Suprapubic skin (tissue), 4 donors: Measurements from ENCODE around the gene NCLN. TPM values are rescaled to one million over a fixed set of nuclear protein-coding genes. Genes with fewer than 3 reads are reported as not detected.
A peak's percentile ranks its signal among the peaks of the same experiment; 100 is the strongest.

Experiments used
- DNase-seq, 2 donors: peaks; one replicate each; pipeline ENCODE4 v3.0.0-alpha.2; 2019; ENCODE audit warnings: low spot score in 2 of 2
- H3K27ac ChIP-seq: fragments of 200-600 bp; sonication (generic); one replicate; pipeline ENCODE4 v1.5.1; 2019
- H3K27me3 ChIP-seq: fragments of 200-600 bp; sonication (generic); one replicate; pipeline ENCODE4 v1.5.1; 2019
- H3K36me3 ChIP-seq: fragments of 200-600 bp; sonication (generic); one replicate; pipeline ENCODE4 v1.5.1; 2019
- H3K4me1 ChIP-seq: fragments of 200-600 bp; sonication (generic); one replicate; pipeline ENCODE4 v1.5.1; 2019
- H3K4me3 ChIP-seq: fragments of 200-600 bp; sonication (generic); one replicate; pipeline ENCODE4 v1.5.1; 2019; ENCODE audit warnings: mild to moderate bottlenecking
- H3K9me3 ChIP-seq: fragments of 200-600 bp; sonication (generic); one replicate; pipeline ENCODE4 v1.5.1; 2019
- EP300 ChIP-seq: sonication (generic); formaldehyde crosslinking; IDR thresholded peaks from one replicate; pipeline ENCODE4 v1.6.1; 2017; ENCODE audit warnings: antibody characterized with exemption
- POLR2A ChIP-seq, 2 donors: fragments of 450-650 bp; IDR thresholded peaks; one replicate each; pipeline ENCODE4 v1.6.1; 2017; ENCODE audit warnings: antibody characterized with exemption in 2 of 2, mild to moderate bottlenecking in 2 of 2, moderate library complexity in 2 of 2
- POLR2AphosphoS5 ChIP-seq, 3 donors: sonication (generic); formaldehyde crosslinking; IDR thresholded peaks; one replicate each; pipeline ENCODE4 v1.6.1; 2017; ENCODE audit warnings: antibody characterized with exemption in 3 of 3
- WGBS: methylation state at CpG from one replicate; pipeline ENCODE4 v1.1.5; 2018; 5-methylcytosine and 5-hydroxymethylcytosine counted together
- total RNA-seq, 4 donors: library from RNA; depleted of rRNA; stranded (reverse); fragments of >200 nt; gene quantifications; one replicate each; pipeline ENCODE4 v1.1.0, GENCODE V29; 2016
- TF ChIP-seq, protein P1 (sequence below), 2 donors: fragments of 200-600 bp in 1 of 2; fragments of 450-650 bp in 1 of 2; sonication (generic) in 1 of 2; IDR thresholded peaks; one replicate each; pipeline ENCODE4 v1.5.1; 2016 to 2019; ENCODE audit warnings: antibody characterized with exemption in 2 of 2, mild to moderate bottlenecking in 1 of 2, moderate library complexity in 1 of 2

Gene NCLN
- total RNA-seq, 4 donors from 2014 or later = 31.1 to 66.7 (median 35.0) TPM

DNA sequence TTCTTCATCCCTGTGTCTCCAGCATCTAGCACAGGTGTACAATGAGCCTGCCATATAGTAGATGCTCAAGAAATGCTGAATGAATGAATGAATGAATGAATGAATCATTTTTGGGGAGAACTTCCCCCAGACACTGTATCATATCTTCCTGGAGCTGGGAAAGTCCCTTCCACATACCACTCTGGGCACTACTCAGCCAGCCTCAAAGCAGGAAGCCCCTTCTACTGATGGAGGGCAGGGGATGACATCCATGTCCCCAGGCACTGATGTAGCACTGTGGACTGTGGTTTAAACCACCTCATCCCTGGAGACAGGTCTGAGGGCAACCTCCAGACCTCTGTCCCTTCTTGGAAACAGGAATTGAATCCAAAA lies 45.1 kb upstream of the NCLN start:
- Histone ChIP-seq H3K27me3 (no peaks in the 10 kb centered on the region), H3K4me3 (no peak overlapping the region), H3K9me3 (no peaks in the 10 kb centered on the region), H3K27ac (no peak overlapping the region), H3K4me1 (peaks cover 30% of the 10 kb centered on the region), H3K36me3 (no peaks in the 10 kb centered on the region)
- TF ChIP-seq EP300 (no peak), POLR2AphosphoS5 (IDR thresholded peaks at IDR 0.05) (no peak), POLR2A (IDR thresholded peaks at IDR 0.05) (no peak)
- TF ChIP-seq, protein P1, sequence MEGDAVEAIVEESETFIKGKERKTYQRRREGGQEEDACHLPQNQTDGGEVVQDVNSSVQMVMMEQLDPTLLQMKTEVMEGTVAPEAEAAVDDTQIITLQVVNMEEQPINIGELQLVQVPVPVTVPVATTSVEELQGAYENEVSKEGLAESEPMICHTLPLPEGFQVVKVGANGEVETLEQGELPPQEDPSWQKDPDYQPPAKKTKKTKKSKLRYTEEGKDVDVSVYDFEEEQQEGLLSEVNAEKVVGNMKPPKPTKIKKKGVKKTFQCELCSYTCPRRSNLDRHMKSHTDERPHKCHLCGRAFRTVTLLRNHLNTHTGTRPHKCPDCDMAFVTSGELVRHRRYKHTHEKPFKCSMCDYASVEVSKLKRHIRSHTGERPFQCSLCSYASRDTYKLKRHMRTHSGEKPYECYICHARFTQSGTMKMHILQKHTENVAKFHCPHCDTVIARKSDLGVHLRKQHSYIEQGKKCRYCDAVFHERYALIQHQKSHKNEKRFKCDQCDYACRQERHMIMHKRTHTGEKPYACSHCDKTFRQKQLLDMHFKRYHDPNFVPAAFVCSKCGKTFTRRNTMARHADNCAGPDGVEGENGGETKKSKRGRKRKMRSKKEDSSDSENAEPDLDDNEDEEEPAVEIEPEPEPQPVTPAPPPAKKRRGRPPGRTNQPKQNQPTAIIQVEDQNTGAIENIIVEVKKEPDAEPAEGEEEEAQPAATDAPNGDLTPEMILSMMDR (IDR thresholded peaks at IDR 0.05) = no peak
- no peak for DNase-seq

DNA sequence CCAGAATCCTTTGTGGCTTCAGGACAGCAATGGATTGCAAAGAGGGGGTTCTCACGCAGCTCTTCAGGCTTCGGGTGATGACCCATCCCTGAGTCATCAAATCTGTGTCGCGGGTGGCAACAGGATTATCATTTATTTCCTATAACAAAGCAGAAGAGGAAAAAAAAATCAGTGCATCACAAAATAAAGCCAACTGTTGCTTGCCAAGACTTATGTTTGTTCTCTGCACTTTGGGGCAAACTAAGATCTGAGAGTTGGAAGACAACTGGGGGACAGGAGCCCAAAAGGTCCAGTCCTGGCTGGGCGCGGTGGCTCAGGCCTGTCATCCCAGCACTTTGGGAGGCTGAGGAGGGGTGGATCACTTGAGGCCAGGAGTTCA lies 43.4 kb upstream of the NCLN start:
- no peaks in the 10 kb centered on the region for H3K9me3 ChIP-seq
- no peaks in the 10 kb centered on the region for H3K36me3 ChIP-seq
- TF ChIP-seq, protein P1 (IDR thresholded peaks at IDR 0.05) = no peak
- TF ChIP-seq POLR2AphosphoS5 (IDR thresholded peaks at IDR 0.05) (no peak), POLR2A (IDR thresholded peaks at IDR 0.05) (no peak), EP300 (no peak)
- peak overlapping the region; percentile 9 for H3K4me3 ChIP-seq
- peak in 1 of 2 donors; percentile 76 for DNase-seq
- peaks cover 27% of the 10 kb centered on the region for H3K4me1 ChIP-seq
- peak overlapping the region; percentile 83 for H3K27ac ChIP-seq
- 21% methylated on average over 6 of the region's 6 CpGs for WGBS
- no peaks in the 10 kb centered on the region for H3K27me3 ChIP-seq

DNA sequence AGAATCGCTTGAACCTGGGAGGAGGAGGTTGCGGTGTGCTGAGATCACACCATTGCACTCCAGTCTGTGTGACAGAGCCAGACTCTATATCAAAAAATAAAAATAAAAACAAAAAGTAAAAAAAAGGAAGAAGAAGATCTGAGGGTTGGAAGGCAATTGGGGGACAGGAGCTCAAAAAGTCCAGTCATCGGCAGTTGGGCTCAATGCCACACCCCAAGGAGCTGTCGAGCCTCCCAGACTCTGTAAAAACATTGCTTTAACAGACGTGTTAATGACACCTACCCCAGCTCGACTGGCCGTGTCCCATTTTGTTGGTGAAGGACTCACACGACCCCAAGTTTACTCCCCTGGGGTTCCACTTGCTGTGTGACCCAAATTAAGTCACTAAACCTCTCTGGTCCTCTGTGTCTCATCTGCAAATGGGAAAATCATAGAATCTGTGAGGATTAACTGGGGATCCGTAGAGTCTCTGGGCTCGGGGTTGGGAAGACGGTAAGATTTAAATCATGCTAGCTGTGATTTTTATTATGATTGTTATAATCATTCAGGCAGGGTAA lies 42.9 kb upstream of the NCLN start:
- TF ChIP-seq POLR2AphosphoS5 (IDR thresholded peaks at IDR 0.05) (no peak), EP300 (no peak), POLR2A (IDR thresholded peaks at IDR 0.05) (no peak)
- TF ChIP-seq, protein P1 (IDR thresholded peaks at IDR 0.05) = no peak
- Histone ChIP-seq H3K4me1 (peaks cover 27% of the 10 kb centered on the region), H3K36me3 (no peaks in the 10 kb centered on the region), H3K27ac (peak overlapping the region; percentile 83), H3K4me3 (no peak overlapping the region), H3K9me3 (no peaks in the 10 kb centered on the region), H3K27me3 (no peaks in the 10 kb centered on the region)
- 70% methylated on average over 11 of the region's 11 CpGs for WGBS
- DNase-seq = no peak

DNA sequence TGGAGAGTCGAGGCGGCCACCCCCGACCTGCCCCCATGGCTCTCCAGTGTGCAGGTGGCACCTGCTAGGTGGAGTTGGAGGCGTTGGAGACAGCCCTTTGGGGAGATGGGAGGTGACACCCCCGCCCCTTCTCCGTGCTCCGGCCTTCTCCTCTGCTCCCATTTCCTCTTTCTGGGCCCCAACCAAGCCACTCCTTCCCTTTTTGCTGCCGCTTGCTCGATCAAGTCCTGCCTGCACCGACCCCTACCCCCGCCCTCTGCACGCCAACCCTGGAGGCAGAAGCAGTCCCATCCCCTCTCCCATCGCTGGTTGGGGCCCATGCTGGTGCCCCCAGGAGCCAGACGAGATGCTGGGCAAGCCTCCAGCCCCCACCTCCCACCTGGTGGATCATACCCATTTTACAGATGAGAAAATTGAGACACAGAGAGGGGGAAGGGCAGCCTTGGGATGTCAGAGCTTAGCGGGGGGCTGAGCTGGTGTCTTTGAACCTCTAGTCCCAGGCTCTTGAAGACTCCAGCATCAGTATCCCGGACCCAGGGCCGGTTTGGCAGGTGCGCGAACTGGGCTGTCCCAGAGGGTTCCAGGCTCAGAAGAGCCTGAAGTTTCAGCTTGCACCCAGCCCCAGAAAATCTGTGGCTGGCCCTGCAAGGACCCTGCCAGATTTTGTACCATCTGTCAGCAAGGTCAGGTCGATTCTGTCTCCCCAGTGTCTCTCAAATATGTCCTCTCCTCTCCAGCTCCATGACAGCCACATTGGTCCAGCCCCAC lies 39.6 kb upstream of the NCLN start:
- H3K4me1 ChIP-seq = peaks cover 20% of the 10 kb centered on the region
- H3K4me3 ChIP-seq = no peak overlapping the region
- no peak overlapping the region for H3K27ac ChIP-seq
- peak in 1 of 2 donors; percentile 66 for DNase-seq
- H3K9me3 ChIP-seq = no peaks in the 10 kb centered on the region
- 68% methylated on average over 11 of the region's 20 CpGs for WGBS
- no peaks in the 10 kb centered on the region for H3K27me3 ChIP-seq
- peaks cover 12% of the 10 kb centered on the region for H3K36me3 ChIP-seq
- TF ChIP-seq POLR2A (IDR thresholded peaks at IDR 0.05) = no peak
- no peak for TF ChIP-seq POLR2AphosphoS5 (IDR thresholded peaks at IDR 0.05)
- TF ChIP-seq, protein P1 (IDR thresholded peaks at IDR 0.05) = no peak
- TF ChIP-seq EP300 = no peak

DNA sequence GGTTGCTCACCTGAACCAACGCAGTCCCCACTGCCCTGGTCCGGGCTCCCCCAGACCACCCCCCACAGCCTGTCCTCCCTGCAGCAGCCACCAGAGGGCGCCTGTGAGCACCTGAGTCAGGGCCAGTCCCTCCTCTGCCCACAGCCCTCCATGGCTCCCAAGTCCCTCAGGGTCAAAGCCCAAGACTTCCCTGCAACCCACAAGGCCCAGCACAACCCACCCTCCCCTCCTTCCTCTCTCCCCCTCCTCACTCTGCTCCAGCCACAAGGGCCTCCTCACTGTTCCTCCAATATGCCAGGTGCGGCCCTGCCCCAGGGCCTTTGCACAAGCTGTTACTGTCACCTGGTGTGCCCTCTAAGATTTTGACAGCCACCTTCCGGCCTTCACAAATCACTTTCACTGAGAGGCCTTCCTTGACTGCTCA lies 39.0 kb upstream of the NCLN start:
- Histone ChIP-seq H3K9me3 (no peaks in the 10 kb centered on the region), H3K27me3 (no peaks in the 10 kb centered on the region), H3K36me3 (peaks cover 18% of the 10 kb centered on the region), H3K27ac (no peak overlapping the region), H3K4me3 (no peak overlapping the region), H3K4me1 (peaks cover 15% of the 10 kb centered on the region)
- DNase-seq = peak in 1 of 2 donors; percentile 71
- 64% methylated on average over 5 of the region's 5 CpGs for WGBS
- TF ChIP-seq POLR2AphosphoS5 (IDR thresholded peaks at IDR 0.05) (no peak), POLR2A (IDR thresholded peaks at IDR 0.05) (no peak)
- TF ChIP-seq, protein P1 (IDR thresholded peaks at IDR 0.05) = peak; percentile 39 to 79
